AG04450 (cell line): ENCODE data around the gene RPS15. TPM values are rescaled to one million over a fixed set of nuclear protein-coding genes. Genes with fewer than 3 reads are reported as not detected.

Experiments used
- CTCF ChIA-PET: fragments of 300-600, 350-600 bp; formaldehyde crosslinking; extraction: SDS; loops from one replicate; lab custom pipeline; 2022; ENCODE audit warnings: antibody characterized with exemption, inconsistent platforms; lab: Charles Lee
- POLR2A ChIA-PET: fragments of 350-600 bp; formaldehyde crosslinking; extraction: SDS; loops from one replicate; lab custom pipeline; 2021; ENCODE audit warnings: antibody characterized with exemption, inconsistent platforms; lab: Yijun Ruan, JAX
- DNase-seq: peaks from one replicate; pipeline ENCODE4 v3.0.0-alpha.2; 2011; ENCODE audit warnings: low read depth, low spot score
- H3K27ac ChIP-seq: one replicate; pipeline ENCODE4 v1.5.1; 2012; ENCODE audit warnings: low read depth, low read length, control low read depth
- H3K27me3 ChIP-seq: one replicate; pipeline ENCODE4 v1.6.0; 2012; ENCODE audit warnings: low read length; ENCODE audit not compliant: control insufficient read depth, insufficient read depth
- H3K4me3 ChIP-seq: 2 replicates; pipeline ENCODE4 v1.5.1; 2011; ENCODE audit warnings: mild to moderate bottlenecking, low read depth, low read length, control low read depth
- H3K9me3 ChIP-seq: 2 replicates; pipeline ENCODE4 v1.5.1; 2012; ENCODE audit warnings: low read length; ENCODE audit not compliant: control insufficient read depth, insufficient read depth
- CTCF ChIP-seq: IDR thresholded peaks from 2 replicates; pipeline ENCODE4 v1.5.1; 2011; ENCODE audit warnings: low read depth, low read length, control low read depth, inconsistent platforms
- polyA plus RNA-seq: library from polyadenylated mRNA; depleted of rRNA; stranded (reverse); fragments of >200 nt; gene quantifications from 2 replicates; pipeline ENCODE4 v1.2.3, GENCODE V29; 2011

Gene RPS15
- polyA plus RNA-seq, 1 experiment, result 596 TPM

GRCh38 chr19:1482361-1483130, 44.4 kb downstream of the RPS15 start:
- TF ChIP-seq CTCF, result no peak
- DNase-seq, result no peak
- ChIA-PET POLR2A (no interaction called here), CTCF (no interaction called here)
- Histone ChIP-seq H3K9me3 (no peaks in the 10 kb centered on the region; the same call in 1 of the 2 replicates), H3K27ac (no peak overlapping the region), H3K27me3 (no peaks in the 10 kb centered on the region), H3K4me3 (no peak overlapping the region)

GRCh38 chr19:1483131-1483978, 45.2 kb downstream of the RPS15 start:
- Histone ChIP-seq H3K27me3 (no peaks in the 10 kb centered on the region), H3K9me3 (no peaks in the 10 kb centered on the region; the same call in 1 of the 2 replicates), H3K4me3 (no peak overlapping the region), H3K27ac (no peak overlapping the region)
- CTCF ChIA-PET, result no interaction called here
- TF ChIP-seq CTCF, result no peak
- no peak for DNase-seq
- POLR2A ChIA-PET, result no interaction called here

- H3K9me3 ChIP-seq, result no peaks in the 10 kb centered on the region; the same call in 1 of the 2 replicates
- no peak overlapping the region for H3K27ac ChIP-seq
- ChIA-PET CTCF (no interaction called here), POLR2A (no interaction called here)
- no peaks in the 10 kb centered on the region for H3K27me3 ChIP-seq
- DNase-seq, result no peak
- H3K4me3 ChIP-seq, result no peak overlapping the region
- no peak for TF ChIP-seq CTCF
Observed at GRCh38 chr19:1483979-1484428, 45.8 kb downstream of the RPS15 start.

- ChIA-PET POLR2A (no interaction called here), CTCF (no interaction called here)
- TF ChIP-seq CTCF, result no peak
- no peak overlapping the region for H3K27ac ChIP-seq
- no peaks in the 10 kb centered on the region for H3K27me3 ChIP-seq
- no peak overlapping the region for H3K4me3 ChIP-seq
- no peaks in the 10 kb centered on the region; the same call in 1 of the 2 replicates for H3K9me3 ChIP-seq
- no peak for DNase-seq
Observed at GRCh38 chr19:1486720-1487575, 48.8 kb downstream of the RPS15 start.
